PFSK-1 (cell line): ENCODE results near the gene MIR17HG.

ENCODE experiments used
- FOXP2 ChIP-seq: optimal IDR thresholded peaks from 2 replicates; pipeline ENCODE3; 2011; ENCODE audit warnings: borderline replicate concordance, control low read depth, inconsistent platforms; ENCODE audit not compliant: insufficient read depth; ENCODE audit errors: extremely low read length, extremely low read depth
- POLR2AphosphoS5 ChIP-seq: IDR thresholded peaks from 2 replicates; pipeline ENCODE4 v1.6.1; 2012; ENCODE audit warnings: low read depth, mild to moderate bottlenecking, control low read depth, low read length, moderate library complexity
- REST ChIP-seq, 2 experiments: IDR thresholded peaks; 2 replicates each; pipeline versions ENCODE4 v1.6.1 to v1.8.0; 2011 to 2012; ENCODE audit warnings: low read depth in 2 of 2, low read length in 2 of 2, control low read depth in 1 of 2, inconsistent platforms in 1 of 2, mild to moderate bottlenecking in 1 of 2, moderate library complexity in 1 of 2; ENCODE audit not compliant: insufficient read depth in 1 of 2
- SIN3A ChIP-seq: IDR thresholded peaks from 2 replicates; pipeline ENCODE4 v1.6.1; 2012; ENCODE audit warnings: mild to moderate bottlenecking, low read length, moderate library complexity, borderline replicate concordance; ENCODE audit not compliant: insufficient read depth
- TAF1 ChIP-seq: IDR thresholded peaks from 2 replicates; pipeline ENCODE4 v1.6.1; 2012; ENCODE audit warnings: low read length, control low read depth, borderline replicate concordance; ENCODE audit not compliant: insufficient read depth

Gene MIR17HG

GRCh38 chr13:91375116-91375729 is 27.7 kb downstream of the MIR17HG start:
- TF ChIP-seq REST (IDR thresholded peaks at IDR 0.05; ENCODE audit: insufficient read depth in 1 of 2, low read depth in 2 of 2, low read length in 2 of 2): no peak
- TF ChIP-seq TAF1: no peak
- TF ChIP-seq POLR2AphosphoS5: no peak
- TF ChIP-seq SIN3A: no peak
- TF ChIP-seq FOXP2: no peak

GRCh38 chr13:91381371-91381770 is 33.9 kb downstream of the MIR17HG start:
- TF ChIP-seq POLR2AphosphoS5 (no peak), REST (IDR thresholded peaks at IDR 0.05; ENCODE audit: insufficient read depth in 1 of 2, low read depth in 2 of 2, low read length in 2 of 2) (no peak), SIN3A (no peak)

GRCh38 chr13:91383836-91384235 is 36.3 kb downstream of the MIR17HG start:
- TF ChIP-seq REST (IDR thresholded peaks at IDR 0.05; ENCODE audit: insufficient read depth in 1 of 2, low read depth in 2 of 2, low read length in 2 of 2) (no peak), FOXP2 (no peak), POLR2AphosphoS5 (no peak), TAF1 (no peak), SIN3A (no peak)

DNA sequence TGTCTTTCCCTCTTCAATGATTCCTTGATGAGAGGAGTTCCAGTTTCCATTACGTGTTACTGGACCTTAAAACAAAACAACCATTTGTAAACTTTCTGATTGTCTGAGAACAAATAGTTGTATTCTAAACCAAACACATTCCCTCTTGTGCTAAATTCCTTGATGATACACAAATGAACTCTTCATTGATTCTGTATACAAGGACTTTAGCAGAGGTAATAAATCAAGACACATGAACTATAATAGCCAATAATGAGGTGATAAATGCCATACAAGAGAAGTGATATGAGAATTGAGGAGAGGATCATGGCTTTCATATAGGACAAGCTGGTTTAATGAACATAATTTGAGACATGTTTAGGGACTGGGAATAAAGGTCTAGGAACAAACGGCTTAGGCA is 37.4 kb downstream of the MIR17HG start:
- TF ChIP-seq TAF1: no peak
- no peak for TF ChIP-seq POLR2AphosphoS5
- no peak for TF ChIP-seq FOXP2
- TF ChIP-seq SIN3A: no peak
- TF ChIP-seq REST (IDR thresholded peaks at IDR 0.05; ENCODE audit: insufficient read depth in 1 of 2, low read depth in 2 of 2, low read length in 2 of 2): no peak

DNA sequence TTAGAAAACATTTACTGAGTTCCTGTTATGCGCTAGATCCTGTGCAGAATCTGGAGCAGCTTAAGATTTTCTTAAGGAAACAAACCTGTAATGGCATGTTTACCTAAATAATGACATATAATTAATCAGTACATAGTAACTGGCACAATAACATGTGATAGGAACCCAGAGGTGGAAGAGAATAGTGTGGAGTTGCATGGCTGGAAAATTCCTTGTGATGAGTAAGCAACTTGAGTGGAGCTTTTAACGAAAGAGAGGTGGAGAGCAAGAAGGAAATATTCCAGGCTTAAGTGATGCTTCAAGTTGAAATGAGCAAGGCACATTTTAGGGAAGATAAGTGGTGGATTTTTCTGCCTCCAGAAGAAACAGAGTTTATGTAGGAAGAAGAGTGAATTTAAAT is 41.7 kb downstream of the MIR17HG start:
- no peak for TF ChIP-seq POLR2AphosphoS5
- TF ChIP-seq TAF1: no peak
- TF ChIP-seq REST (IDR thresholded peaks at IDR 0.05; ENCODE audit: insufficient read depth in 1 of 2, low read depth in 2 of 2, low read length in 2 of 2): no peak
- no peak for TF ChIP-seq FOXP2
- no peak for TF ChIP-seq SIN3A
